Tibial artery (tissue), 4 donors: ENCODE results near the gene SLC4A3.
A peak's percentile ranks its signal among the peaks of the same experiment; 100 is the strongest.

Experiments used
- DNase-seq, 2 donors: peaks; one replicate each; pipeline ENCODE4 v3.0.0-alpha.2; 2019
- H3K27ac ChIP-seq, 2 donors: fragments of 200-600 bp; sonication (generic) in 1 of 2; 1 replicate in 1 of 2; 2 replicates in 1 of 2; pipeline ENCODE4 v1.5.1; 2018 to 2019; ENCODE audit warnings: mild to moderate bottlenecking in 1 of 2
- H3K27me3 ChIP-seq, 2 donors: fragments of 200-600 bp; sonication (generic) in 1 of 2; one replicate each; pipeline versions ENCODE4 v1.5.1 to v1.6.0; 2016 to 2019
- H3K36me3 ChIP-seq, 3 donors: fragments of 200-600 bp; sonication (generic) in 2 of 3; one replicate each; pipeline ENCODE4 v1.5.1; 2016 to 2019; ENCODE audit warnings: mild to moderate bottlenecking in 2 of 3
- H3K4me1 ChIP-seq, 4 donors: fragments of 200-600 bp; sonication (generic) in 2 of 4; 1 replicate in 3 of 4; 2 replicates in 1 of 4; pipeline ENCODE4 v1.5.1; 2016 to 2019
- H3K4me3 ChIP-seq, 2 donors: fragments of 200-600 bp; sonication (generic) in 1 of 2; 1 replicate in 1 of 2; 2 replicates in 1 of 2; pipeline ENCODE4 v1.5.1; 2018 to 2019; ENCODE audit warnings: mild to moderate bottlenecking in 2 of 2
- H3K9me3 ChIP-seq, 3 donors: fragments of 200-600 bp; sonication (generic) in 1 of 3; one replicate each; pipeline ENCODE4 v1.5.1; 2016 to 2019
- intact Hi-C: fragments of 100-400 bp; cut with DNase I; formaldehyde crosslinking; loops from one replicate; pipeline ENCODE4 v1.15.0; 2023; ENCODE audit warnings: low total_unique reads
- TF ChIP-seq, protein P1 (sequence below), 2 experiments: fragments of 200-600 bp in 1 of 2; fragments of 450-650 bp in 1 of 2; IDR thresholded peaks; one replicate each; pipeline ENCODE4 v1.5.1; 2017 to 2019; ENCODE audit warnings: antibody characterized with exemption in 2 of 2, mild to moderate bottlenecking in 1 of 2, moderate library complexity in 1 of 2

SLC4A3 gene

DNA sequence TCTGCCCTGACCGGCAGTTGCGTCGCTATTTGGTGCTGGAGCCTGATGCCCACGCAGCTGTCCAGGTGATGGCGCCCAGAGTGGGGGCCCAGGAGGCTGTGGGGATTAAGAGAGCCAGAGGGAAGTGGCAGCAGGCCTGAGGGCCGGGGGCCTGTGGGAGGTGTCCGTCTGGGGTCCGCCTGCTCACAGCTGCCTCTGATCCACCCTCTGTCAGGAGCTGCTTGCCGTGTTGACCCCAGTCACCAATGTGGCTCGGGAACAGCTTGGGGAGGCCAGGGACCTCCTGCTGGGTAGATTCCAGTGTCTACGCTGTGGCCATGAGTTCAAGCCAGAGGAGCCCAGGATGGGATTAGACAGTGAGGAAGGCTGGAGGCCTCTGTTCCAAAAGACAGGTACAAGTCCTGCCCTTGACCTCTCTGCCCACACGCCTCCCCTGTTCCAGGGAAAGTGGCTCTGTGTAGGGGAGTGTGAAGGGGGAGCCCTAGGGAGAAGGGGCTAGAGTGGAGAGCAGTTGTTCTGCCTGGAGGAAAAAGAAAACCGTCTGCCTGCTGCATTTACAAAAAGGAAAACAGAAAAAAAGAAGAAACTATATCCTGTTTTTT, 18.2 kb upstream of the SLC4A3 start:
- H3K36me3 ChIP-seq, result peaks cover 33 to 95% (median 70%) of the 10 kb centered on the region in 3 donors
- no peaks in the 10 kb centered on the region for H3K4me1 ChIP-seq
- H3K4me3 ChIP-seq, result no peak overlapping the region
- H3K27me3 ChIP-seq, result no peaks in the 10 kb centered on the region
- TF ChIP-seq, protein P1, sequence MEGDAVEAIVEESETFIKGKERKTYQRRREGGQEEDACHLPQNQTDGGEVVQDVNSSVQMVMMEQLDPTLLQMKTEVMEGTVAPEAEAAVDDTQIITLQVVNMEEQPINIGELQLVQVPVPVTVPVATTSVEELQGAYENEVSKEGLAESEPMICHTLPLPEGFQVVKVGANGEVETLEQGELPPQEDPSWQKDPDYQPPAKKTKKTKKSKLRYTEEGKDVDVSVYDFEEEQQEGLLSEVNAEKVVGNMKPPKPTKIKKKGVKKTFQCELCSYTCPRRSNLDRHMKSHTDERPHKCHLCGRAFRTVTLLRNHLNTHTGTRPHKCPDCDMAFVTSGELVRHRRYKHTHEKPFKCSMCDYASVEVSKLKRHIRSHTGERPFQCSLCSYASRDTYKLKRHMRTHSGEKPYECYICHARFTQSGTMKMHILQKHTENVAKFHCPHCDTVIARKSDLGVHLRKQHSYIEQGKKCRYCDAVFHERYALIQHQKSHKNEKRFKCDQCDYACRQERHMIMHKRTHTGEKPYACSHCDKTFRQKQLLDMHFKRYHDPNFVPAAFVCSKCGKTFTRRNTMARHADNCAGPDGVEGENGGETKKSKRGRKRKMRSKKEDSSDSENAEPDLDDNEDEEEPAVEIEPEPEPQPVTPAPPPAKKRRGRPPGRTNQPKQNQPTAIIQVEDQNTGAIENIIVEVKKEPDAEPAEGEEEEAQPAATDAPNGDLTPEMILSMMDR (IDR thresholded peaks at IDR 0.05), result no peak
- H3K27ac ChIP-seq, result peak overlapping the region; percentile 25 to 59
- intact Hi-C loops, result no loop called here
- peak in 1 of 2 donors; percentile 63 for DNase-seq
- no peaks in the 10 kb centered on the region for H3K9me3 ChIP-seq

DNA sequence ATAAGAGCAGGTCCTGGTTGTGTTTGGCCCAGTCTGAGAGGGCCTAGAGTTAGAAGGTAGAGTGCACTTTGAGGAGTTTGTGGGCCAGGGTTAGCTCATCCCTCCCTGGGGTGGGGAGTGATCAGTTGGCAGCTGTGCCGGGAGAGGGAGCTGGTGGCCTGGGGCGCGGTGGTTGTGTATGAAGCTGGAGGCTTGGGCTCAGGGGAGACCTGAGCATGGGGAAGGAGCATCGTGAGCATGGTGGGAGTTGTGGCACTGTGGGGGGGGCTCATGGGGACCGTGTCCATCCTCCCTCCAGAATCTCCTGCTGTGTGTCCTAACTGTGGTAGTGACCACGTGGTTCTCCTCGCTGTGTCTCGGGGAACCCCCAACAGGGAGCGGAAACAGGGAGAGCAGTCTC, 16.1 kb upstream of the SLC4A3 start:
- Histone ChIP-seq H3K27me3 (no peaks in the 10 kb centered on the region), H3K9me3 (no peaks in the 10 kb centered on the region), H3K4me3 (no peak overlapping the region), H3K4me1 (no peaks in the 10 kb centered on the region), H3K27ac (no peak overlapping the region), H3K36me3 (peaks cover 40 to 95% (median 77%) of the 10 kb centered on the region in 3 donors)
- intact Hi-C loops, result no loop called here
- TF ChIP-seq, protein P1 (IDR thresholded peaks at IDR 0.05), result no peak
- DNase-seq, result peak in 1 of 2 donors; percentile 60

DNA sequence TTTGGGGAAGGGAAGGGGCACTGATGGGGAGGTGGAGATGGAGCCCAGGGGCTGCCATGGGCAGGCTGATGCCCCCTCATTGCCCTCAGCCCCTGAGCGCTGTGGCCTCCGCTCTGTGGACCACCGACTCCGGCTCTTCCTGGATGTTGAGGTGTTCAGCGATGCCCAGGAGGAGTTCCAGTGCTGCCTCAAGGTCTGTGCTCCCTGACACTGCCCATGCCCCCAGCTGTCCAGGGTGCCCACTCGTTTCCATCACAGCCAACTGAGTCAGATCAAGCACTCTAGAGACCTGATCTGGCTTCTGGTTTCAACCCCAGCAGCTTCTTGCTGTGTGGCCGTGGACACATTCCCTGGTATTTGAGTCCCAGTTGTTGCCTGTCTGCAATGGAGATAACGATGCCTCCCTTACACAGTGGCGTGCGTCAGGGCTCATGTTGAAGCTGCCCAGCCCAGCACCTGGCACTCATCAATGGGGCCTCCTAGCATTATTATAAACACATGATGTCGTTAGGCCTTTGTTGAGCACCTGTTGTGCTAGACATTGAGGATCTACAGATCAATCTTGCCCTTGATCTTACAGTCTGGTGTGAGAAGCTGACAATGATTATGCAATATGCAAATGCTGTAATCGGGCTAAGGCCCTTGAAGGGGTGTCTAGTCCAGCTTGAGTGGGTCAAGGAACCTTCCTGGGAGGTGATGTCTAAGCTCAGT, 15.4 kb upstream of the SLC4A3 start:
- intact Hi-C loops, result no loop called here
- no peak for DNase-seq
- TF ChIP-seq, protein P1 (IDR thresholded peaks at IDR 0.05), result no peak
- Histone ChIP-seq H3K36me3 (peaks cover 33 to 92% (median 72%) of the 10 kb centered on the region in 3 donors), H3K27me3 (no peaks in the 10 kb centered on the region), H3K27ac (no peak overlapping the region), H3K4me1 (no peaks in the 10 kb centered on the region), H3K9me3 (no peaks in the 10 kb centered on the region), H3K4me3 (no peak overlapping the region)

DNA sequence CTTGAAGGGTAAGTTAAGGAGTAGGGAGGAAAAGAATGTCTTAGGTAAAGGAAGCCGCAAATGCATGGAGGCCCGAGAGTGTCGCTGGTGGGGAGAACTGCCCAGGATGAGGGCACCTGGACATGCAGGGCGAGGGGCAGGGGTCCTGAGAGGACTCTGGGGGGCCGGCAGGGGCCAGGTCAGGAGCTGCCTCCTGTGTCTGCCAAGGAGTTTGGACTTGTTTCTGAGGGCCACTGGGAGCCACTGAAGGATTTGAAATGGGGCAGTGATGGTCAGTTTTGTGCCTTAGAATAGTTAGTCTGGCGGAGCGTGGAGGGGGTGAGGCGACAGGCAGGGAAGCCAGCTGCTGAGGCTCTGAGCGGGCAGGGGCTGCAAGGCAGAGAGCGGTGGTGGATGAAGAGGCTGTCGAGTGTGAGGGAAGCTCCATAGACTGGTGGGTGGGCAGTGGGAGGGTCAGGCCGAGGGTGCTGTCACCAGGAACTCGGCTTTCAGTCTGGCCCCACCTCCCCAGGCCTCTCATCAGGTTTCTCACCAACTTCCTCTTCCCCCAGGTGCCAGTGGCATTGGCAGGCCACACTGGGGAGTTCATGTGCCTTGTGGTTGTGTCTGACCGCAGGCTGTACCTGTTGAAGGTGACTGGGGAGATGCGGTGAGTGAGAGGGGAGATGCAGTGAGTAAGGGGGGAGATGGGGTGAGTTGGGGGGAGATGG, 14.7 kb upstream of the SLC4A3 start:
- no peaks in the 10 kb centered on the region for H3K27me3 ChIP-seq
- H3K9me3 ChIP-seq, result no peaks in the 10 kb centered on the region
- intact Hi-C loops, result no loop called here
- H3K4me1 ChIP-seq, result no peaks in the 10 kb centered on the region
- DNase-seq, result no peak
- peaks cover 26 to 85% (median 65%) of the 10 kb centered on the region in 3 donors for H3K36me3 ChIP-seq
- H3K4me3 ChIP-seq, result no peak overlapping the region
- TF ChIP-seq, protein P1 (IDR thresholded peaks at IDR 0.05), result no peak
- no peak overlapping the region for H3K27ac ChIP-seq

DNA sequence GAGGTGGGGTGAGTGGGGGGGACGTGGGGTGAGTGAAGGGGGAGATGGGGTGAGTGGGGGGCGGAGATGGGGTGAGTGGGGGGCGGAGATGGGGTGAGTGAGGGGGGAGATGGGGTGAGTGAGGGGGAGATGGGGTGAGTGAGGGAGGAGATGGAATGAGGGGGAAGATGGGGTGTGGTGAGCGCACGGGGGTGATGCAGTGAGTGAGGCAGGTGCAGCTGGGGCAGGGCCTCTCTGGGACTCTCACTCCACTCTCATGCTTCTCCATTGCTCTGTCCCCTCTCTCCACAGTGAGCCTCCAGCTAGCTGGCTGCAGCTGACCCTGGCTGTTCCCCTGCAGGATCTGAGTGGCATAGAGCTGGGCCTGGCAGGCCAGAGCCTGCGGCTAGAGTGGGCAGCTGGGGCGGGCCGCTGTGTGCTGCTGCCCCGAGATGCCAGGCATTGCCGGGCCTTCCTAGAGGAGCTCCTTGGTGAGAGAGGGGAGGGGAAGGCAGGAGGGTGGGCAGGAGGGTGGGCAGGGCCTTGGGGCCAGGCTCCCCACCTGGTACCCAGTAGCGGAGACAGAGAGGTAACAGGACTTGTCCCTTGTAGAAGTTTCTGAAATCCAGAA, 13.9 kb upstream of the SLC4A3 start:
- Histone ChIP-seq H3K27ac (no peak overlapping the region), H3K9me3 (no peaks in the 10 kb centered on the region), H3K4me1 (no peaks in the 10 kb centered on the region), H3K27me3 (no peaks in the 10 kb centered on the region), H3K36me3 (peaks cover 25 to 77% (median 56%) of the 10 kb centered on the region in 3 donors), H3K4me3 (no peak overlapping the region)
- TF ChIP-seq, protein P1 (IDR thresholded peaks at IDR 0.05), result no peak
- intact Hi-C loops, result no loop called here
- DNase-seq, result no peak
